H1 (cell line): Measurements from ENCODE around the gene CERS5. TPM values are rescaled to one million over a fixed set of nuclear protein-coding genes. Genes with fewer than 3 reads are reported as not detected.

ENCODE experiments used
- EP300 ChIP-seq, 2 experiments: IDR thresholded peaks; 1 replicate in 1 of 2; 2 replicates in 1 of 2; pipeline ENCODE4 v1.6.1; 2011 to 2012; ENCODE audit warnings: low read depth in 2 of 2, low read length in 2 of 2, mild to moderate bottlenecking in 2 of 2, borderline replicate concordance in 1 of 2, inconsistent platforms in 1 of 2, moderate library complexity in 1 of 2
- PHF8 ChIP-seq: fragments of 200-600 bp; sonication (generic); conservative IDR thresholded peaks from 2 replicates; pipeline ENCODE4 v1.7.1; 2012; ENCODE audit warnings: low read depth, mild to moderate bottlenecking, inconsistent platforms, low read length, moderate library complexity
- POU5F1 ChIP-seq: IDR thresholded peaks from 2 replicates; pipeline ENCODE4 v1.6.1; 2011; ENCODE audit warnings: low read depth, mild to moderate bottlenecking, low read length, moderate library complexity
- RAD21 ChIP-seq, 2 experiments: IDR thresholded peaks in 1 of 2; conservative IDR thresholded peaks in 1 of 2; 2 replicates each; pipeline ENCODE4 v1.6.1; 2011; ENCODE audit warnings: low read depth in 2 of 2, low read length in 2 of 2, improper control_type of control experiment in 1 of 2, inconsistent platforms in 1 of 2, mild to moderate bottlenecking in 1 of 2, moderate library complexity in 1 of 2
- RBBP5 ChIP-seq: IDR thresholded peaks from 2 replicates; pipeline ENCODE4 v1.7.1; 2012; ENCODE audit warnings: low read depth, mild to moderate bottlenecking, inconsistent platforms, low read length, moderate library complexity, borderline replicate concordance
- polyA plus RNA-seq, 7 experiments: library from polyadenylated mRNA; depleted of rRNA in 3 of 7; stranded (reverse) in 5 of 7; unstranded in 2 of 7; fragments of >200 nt in 5 of 7; fragments of 200-250 nt in 2 of 7; gene quantifications; 1 replicate in 5 of 7; 2 replicates in 1 of 7; 4 replicates in 1 of 7; pipeline versions ENCODE4 v1.2.1 to v1.2.3, GENCODE V29; 2011 to 2013; ENCODE audit warnings: missing spikeins in 2 of 7, mixed read lengths in 2 of 7
- total RNA-seq: library from RNA; stranded (reverse); fragmentation: NEBNext Ultra II Directional; extraction: Animal tissue kit (Norgen Biotek cat#: 25700); gene quantifications from 2 replicates; pipeline ENCODE4 v1.2.1, GENCODE V29; 2021

Gene CERS5
- total and polyA plus RNA-seq, 2 of the 8 experiments (the other 6 are each of a cell fraction or from before 2014, with no cell fraction given), result 69.2 to 119 TPM

DNA sequence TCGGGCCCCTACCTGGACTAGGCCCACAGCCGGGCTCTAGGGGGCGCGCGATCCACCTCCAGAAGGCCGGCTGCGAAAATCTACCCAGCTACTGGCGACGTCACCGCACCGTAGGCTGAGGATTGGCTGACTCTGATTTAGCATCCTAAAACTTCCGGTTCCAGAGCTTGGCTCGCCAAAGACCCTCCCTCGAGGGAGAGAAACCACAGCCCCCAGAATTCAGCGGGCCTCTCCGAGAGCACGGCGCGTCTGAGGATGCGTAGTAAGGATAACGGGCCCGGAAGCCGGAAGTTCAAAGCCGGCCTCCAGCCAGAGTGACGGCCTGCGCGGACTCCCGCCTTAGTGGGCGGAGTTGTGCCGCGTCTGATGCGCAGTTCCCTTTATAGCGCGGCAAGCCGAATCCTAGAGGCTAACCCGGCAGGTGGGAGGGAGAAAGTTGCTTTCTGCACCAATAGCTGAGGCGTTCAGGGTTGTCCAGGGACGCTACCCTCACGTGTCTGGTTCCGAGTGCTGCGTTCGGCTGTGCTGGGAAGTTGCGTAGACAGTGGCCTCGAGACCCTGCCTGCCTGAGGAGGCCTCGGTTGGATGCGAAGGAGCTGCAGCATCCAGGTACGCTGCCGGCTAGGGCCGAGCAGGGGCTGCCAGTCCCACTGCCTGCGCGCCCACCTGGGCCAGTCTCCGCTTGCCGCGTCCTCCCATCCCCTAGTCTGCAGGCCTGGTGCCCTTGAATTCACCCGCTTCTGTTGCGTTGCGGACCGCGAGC lies 55.3 kb downstream of the CERS5 start, which contains the start of gene COX14 (continued):
- peak; percentile 52 to 55 for TF ChIP-seq RAD21 (IDR thresholded peaks at IDR 0.05 in 1 of 2, conservative IDR thresholded peaks at IDR 0.05 in 1 of 2; ENCODE audit: low read depth in 2 of 2, low read length in 2 of 2)
- TF ChIP-seq EP300 (IDR thresholded peaks at IDR 0.05; ENCODE audit: borderline replicate concordance in 1 of 2, low read depth in 2 of 2, low read length in 2 of 2), result 0 out of 3 replicates have a peak, but pooled peaks of 1 of the 2 experiments have one; percentile 37
- peak; percentile 77 for TF ChIP-seq PHF8
- peak; percentile 83 for TF ChIP-seq RBBP5
- no peak for TF ChIP-seq POU5F1
